Adipocyte (in vitro differentiated cells): Measurements from ENCODE around the gene TECTA.
"Not testable (repeated sequence)": the region's sequence is repeated elsewhere in the genome, so short reads cannot be mapped to it uniquely, and the experiment has no call there.

Experiments used
- DNase-seq: peaks from one replicate; pipeline ENCODE4 v3.0.0-alpha.2; 2015; ENCODE audit warnings: low read depth
- H3K27me3 ChIP-seq: replicated peaks from 2 replicates; pipeline ENCODE4 v1.7.0; 2013; ENCODE audit warnings: mild to moderate bottlenecking, low read length, moderate library complexity; ENCODE audit not compliant: control insufficient read depth, insufficient read depth
- H3K36me3 ChIP-seq: 2 replicates; pipeline ENCODE4 v1.7.0; 2013; ENCODE audit warnings: low read length, mild to moderate bottlenecking, moderate library complexity; ENCODE audit not compliant: control insufficient read depth, insufficient read depth, severe bottlenecking
- H3K4me1 ChIP-seq: 2 replicates; pipeline ENCODE4 v1.7.0; 2013; ENCODE audit warnings: mild to moderate bottlenecking, low read length, moderate library complexity; ENCODE audit not compliant: control insufficient read depth, insufficient read depth
- H3K4me3 ChIP-seq: 2 replicates; pipeline ENCODE4 v1.7.0; 2013; ENCODE audit warnings: mild to moderate bottlenecking, low read length, moderate library complexity
- H3K9ac ChIP-seq: 2 replicates; pipeline ENCODE4 v1.7.0; 2013; ENCODE audit warnings: mild to moderate bottlenecking, low read length, moderate library complexity
- H3K9me3 ChIP-seq: 2 replicates; pipeline ENCODE4 v1.7.0; 2013; ENCODE audit warnings: mild to moderate bottlenecking, low read length, moderate library complexity; ENCODE audit not compliant: control insufficient read depth

The TECTA gene

GRCh38 chr11:121110871-121111724 is 10.1 kb downstream of the TECTA start:
- Histone ChIP-seq H3K36me3 (no peaks in the 10 kb centered on the region), H3K4me3 (no peak overlapping the region), H3K9ac (no peak overlapping the region), H3K27me3 (peaks cover 50% of the 10 kb centered on the region), H3K9me3 (no peaks in the 10 kb centered on the region), H3K4me1 (no peaks in the 10 kb centered on the region)
- DNase-seq, result no peak

DNA sequence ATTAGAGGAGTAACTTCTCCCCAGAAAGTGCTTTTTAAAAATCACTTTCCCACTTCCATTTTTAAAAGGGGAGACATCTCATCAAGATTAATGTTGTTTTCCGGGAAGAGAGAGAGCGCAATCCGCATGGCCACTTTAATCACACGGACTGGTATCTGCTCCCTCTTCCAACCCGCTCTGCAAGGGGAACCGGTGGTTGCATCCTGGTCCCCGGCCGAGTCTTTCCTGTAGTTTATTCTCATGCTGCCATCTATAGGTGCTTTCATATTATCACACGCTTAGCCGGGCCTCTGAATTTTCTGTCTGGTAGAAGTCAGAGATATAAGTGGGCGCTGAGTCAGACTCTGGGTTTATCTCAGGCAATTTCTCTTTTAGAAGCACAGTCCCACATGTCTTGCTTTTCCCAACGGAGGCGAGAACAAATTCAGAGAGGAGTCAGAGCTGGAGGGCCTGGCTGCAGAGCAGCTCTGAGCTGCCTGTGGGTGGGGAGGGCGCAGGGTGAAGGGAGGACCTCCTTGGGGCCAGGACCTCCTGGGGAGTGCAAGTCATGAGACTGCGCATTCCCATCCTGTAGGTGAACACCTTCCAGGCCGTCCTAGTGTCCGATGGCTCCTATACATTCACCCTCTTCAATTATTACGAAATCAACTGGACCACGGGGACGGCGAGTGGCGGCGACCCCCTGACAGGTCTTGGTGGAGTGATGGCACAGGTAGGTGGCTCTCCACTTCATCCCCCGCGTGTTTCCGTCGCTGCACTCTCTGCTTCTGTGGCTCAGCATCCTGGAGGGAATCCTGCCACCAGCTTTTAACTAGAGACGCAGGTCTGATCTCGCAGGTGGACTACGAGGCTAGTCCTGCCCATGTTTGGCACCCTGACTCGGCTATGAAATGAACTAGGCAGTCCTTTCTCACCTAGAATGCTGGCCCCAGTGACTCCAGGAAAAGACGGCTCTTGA is 11.7 kb downstream of the TECTA start:
- no peak overlapping the region for H3K4me3 ChIP-seq
- H3K27me3 ChIP-seq, result peaks cover 44% of the 10 kb centered on the region
- DNase-seq, result peak; percentile 91
- peak overlapping the region; percentile 15 for H3K9ac ChIP-seq
- H3K36me3 ChIP-seq, result no peaks in the 10 kb centered on the region
- no peaks in the 10 kb centered on the region for H3K4me1 ChIP-seq
- H3K9me3 ChIP-seq, result no peaks in the 10 kb centered on the region

DNA sequence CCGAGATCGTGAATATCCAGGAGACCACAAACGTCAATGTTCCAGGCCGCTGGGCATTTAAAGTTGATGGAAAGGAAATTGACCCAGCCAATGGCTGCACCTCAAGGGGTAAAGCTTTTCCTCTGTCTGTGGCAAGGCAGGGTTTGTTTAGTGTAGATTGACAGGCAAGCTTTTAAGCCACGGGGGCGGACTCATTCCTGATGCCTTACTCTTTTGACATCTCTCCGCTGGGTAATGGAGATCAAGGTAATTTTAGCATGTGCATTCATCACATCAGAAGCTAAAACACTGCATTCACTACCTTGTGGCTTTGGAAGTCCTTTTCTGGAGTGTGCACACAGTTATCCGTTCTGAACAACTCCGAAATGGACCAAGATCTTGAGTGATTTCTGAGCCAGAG is 12.6 kb downstream of the TECTA start:
- Histone ChIP-seq H3K36me3 (no peaks in the 10 kb centered on the region), H3K27me3 (peaks cover 48% of the 10 kb centered on the region), H3K9me3 (no peaks in the 10 kb centered on the region), H3K4me3 (no peak overlapping the region), H3K9ac (no peak overlapping the region), H3K4me1 (no peaks in the 10 kb centered on the region)
- DNase-seq, result no peak

DNA sequence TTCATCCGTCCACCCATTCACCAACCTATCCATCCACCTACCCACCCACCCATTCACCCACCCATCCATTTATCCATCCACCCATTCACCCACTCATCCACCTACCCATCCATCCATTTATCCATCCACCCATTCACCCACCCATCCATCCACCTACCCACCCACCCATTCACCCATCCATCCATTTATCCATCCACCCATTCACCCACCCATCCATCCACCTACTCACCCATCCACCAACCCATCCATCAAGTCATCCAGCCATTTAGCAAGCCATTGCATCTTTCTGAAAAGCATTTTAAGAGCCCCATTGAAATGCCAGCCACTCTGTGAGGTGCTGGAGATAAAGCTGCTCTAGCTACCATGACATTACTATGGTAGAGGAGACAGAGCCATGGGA is 14.0 kb downstream of the TECTA start:
- H3K9me3 ChIP-seq, H3K4me3 ChIP-seq, DNase-seq, H3K9ac ChIP-seq, H3K36me3 ChIP-seq, H3K4me1 ChIP-seq: not testable (repeated sequence)
- peaks cover 42% of the 10 kb centered on the region for H3K27me3 ChIP-seq

DNA sequence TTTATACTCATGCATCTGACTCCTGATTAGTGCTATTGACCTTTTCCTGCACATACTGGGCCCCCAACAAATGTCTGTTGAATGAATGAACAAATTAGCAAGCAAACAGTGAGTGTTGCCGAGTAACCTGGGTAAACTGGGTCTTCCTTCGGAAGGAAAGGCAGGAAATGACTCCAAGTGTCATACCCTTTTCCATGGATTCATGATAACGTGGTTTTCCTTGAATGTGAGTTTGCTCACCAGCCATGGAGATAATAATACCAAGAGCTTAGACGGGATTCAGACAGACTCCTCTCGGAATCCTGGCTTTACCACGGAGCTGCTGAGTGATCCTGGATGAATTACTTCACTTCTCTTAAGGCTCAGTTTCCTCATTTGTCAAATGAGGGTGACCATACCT is 16.7 kb downstream of the TECTA start:
- no peak overlapping the region for H3K9ac ChIP-seq
- H3K36me3 ChIP-seq, result no peaks in the 10 kb centered on the region
- H3K4me1 ChIP-seq, result peaks cover 6% of the 10 kb centered on the region
- peaks cover 13% of the 10 kb centered on the region for H3K9me3 ChIP-seq
- H3K4me3 ChIP-seq, result no peak overlapping the region
- no peak for DNase-seq
- H3K27me3 ChIP-seq, result peaks cover 23% of the 10 kb centered on the region

DNA sequence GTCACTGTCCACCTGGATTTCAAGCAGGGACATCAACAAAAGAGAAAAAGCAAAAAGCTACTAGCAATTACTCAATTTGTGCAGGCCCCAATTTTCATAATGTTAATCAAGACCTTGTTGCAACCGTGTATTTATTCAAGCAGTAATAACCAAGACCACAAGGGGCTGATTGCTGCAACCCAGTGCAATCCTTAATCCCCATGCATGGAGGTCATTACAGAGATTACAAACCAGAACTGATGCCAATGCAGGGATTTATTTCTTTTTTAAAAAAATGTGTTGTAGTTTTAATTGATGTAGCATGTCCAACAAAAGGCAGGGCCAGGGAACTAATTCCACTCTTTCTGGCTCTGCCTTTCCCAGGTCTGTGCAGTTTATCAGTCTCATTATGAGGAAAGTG is 18.4 kb downstream of the TECTA start:
- Histone ChIP-seq H3K36me3 (no peaks in the 10 kb centered on the region), H3K27me3 (peaks cover 31% of the 10 kb centered on the region), H3K9ac (no peak overlapping the region), H3K9me3 (peaks cover 20% of the 10 kb centered on the region), H3K4me3 (no peak overlapping the region), H3K4me1 (peaks cover 6% of the 10 kb centered on the region)
- DNase-seq, result peak; percentile 54

- H3K9me3 ChIP-seq, result peaks cover 20% of the 10 kb centered on the region
- H3K27me3 ChIP-seq, result peaks cover 22% of the 10 kb centered on the region
- peaks cover 6% of the 10 kb centered on the region for H3K4me1 ChIP-seq
- no peak overlapping the region for H3K9ac ChIP-seq
- H3K4me3 ChIP-seq, result no peak overlapping the region
- no peak for DNase-seq
- no peaks in the 10 kb centered on the region for H3K36me3 ChIP-seq
Observed at GRCh38 chr11:121122328-121122727, 21.3 kb downstream of the TECTA start.

DNA sequence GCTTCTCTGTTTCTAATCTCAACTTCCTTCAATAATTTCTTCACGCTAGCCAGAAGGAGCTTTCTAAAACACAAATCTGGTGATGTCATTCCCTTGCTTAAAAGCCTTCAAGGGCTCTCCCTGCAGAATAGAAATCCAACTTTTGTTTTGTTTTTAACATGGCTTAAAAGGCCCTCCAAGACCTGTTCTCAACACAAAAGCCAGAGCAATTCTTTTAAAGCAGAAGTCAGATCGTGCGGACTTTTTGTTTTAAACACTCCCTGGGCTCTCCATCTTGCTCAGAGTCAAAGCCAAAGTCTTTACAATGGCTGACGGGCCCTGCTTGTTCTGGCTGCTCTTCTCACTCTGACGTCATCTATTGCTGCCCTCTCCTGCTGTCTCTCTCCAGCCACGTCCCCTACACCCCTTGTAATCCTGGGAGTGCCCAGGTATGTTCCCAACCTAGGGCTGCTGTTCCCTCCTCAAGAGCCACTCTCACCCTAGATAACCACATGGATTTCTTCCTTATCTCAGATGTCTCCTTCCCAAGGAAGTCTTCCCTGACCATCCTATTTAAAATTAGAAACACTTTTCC is 22.5 kb downstream of the TECTA start:
- H3K9ac ChIP-seq, result no peak overlapping the region
- H3K27me3 ChIP-seq, result peaks cover 14% of the 10 kb centered on the region
- no peak overlapping the region for H3K4me3 ChIP-seq
- peaks cover 6% of the 10 kb centered on the region for H3K4me1 ChIP-seq
- H3K36me3 ChIP-seq, result no peaks in the 10 kb centered on the region
- DNase-seq, result no peak
- H3K9me3 ChIP-seq, result peaks cover 20% of the 10 kb centered on the region

- Histone ChIP-seq H3K9ac (no peak overlapping the region), H3K4me1 (no peaks in the 10 kb centered on the region), H3K9me3 (peaks cover 8% of the 10 kb centered on the region), H3K4me3 (no peak overlapping the region), H3K27me3 (peaks cover 10% of the 10 kb centered on the region), H3K36me3 (no peaks in the 10 kb centered on the region)
- no peak for DNase-seq
Observed at GRCh38 chr11:121127809-121128208, 26.8 kb downstream of the TECTA start.

GRCh38 chr11:121129362-121130340 is 28.6 kb downstream of the TECTA start:
- no peak for DNase-seq
- Histone ChIP-seq H3K4me3 (no peak overlapping the region), H3K9ac (no peak overlapping the region), H3K4me1 (no peaks in the 10 kb centered on the region), H3K36me3 (no peaks in the 10 kb centered on the region), H3K9me3 (no peaks in the 10 kb centered on the region), H3K27me3 (peaks cover under 1% of the 10 kb centered on the region)
